IPS-18a (cell line): ENCODE measurements around the gene SLC35E4.
"Not testable (repeated sequence)": the region's sequence is repeated elsewhere in the genome, so short reads cannot be mapped to it uniquely, and the experiment has no call there.

Source experiments
- H3K27ac ChIP-seq: one replicate; pipeline ENCODE4 v1.5.1; 2013; ENCODE audit warnings: low read length
- H3K27me3 ChIP-seq: one replicate; pipeline ENCODE4 v1.6.1; 2013; ENCODE audit warnings: mild to moderate bottlenecking, low read length; ENCODE audit not compliant: control insufficient read depth, insufficient read depth
- H3K36me3 ChIP-seq: one replicate; pipeline ENCODE4 v1.6.1; 2013; ENCODE audit warnings: low read depth, low read length; ENCODE audit not compliant: control insufficient read depth
- H3K4me1 ChIP-seq: one replicate; pipeline ENCODE4 v1.6.1; 2013; ENCODE audit warnings: low read depth, low read length; ENCODE audit not compliant: control insufficient read depth
- H3K4me3 ChIP-seq: one replicate; pipeline ENCODE4 v1.5.1; 2013; ENCODE audit warnings: low read length
- H3K9ac ChIP-seq: one replicate; pipeline ENCODE4 v1.6.1; 2013; ENCODE audit warnings: mild to moderate bottlenecking, low read length, moderate library complexity
- H3K9me3 ChIP-seq: one replicate; pipeline ENCODE4 v1.6.1; 2013; ENCODE audit warnings: low read depth, low read length; ENCODE audit not compliant: control insufficient read depth

The SLC35E4 gene

GRCh38 chr22:30679895-30680690 lies 44.5 kb downstream of the SLC35E4 start:
- H3K9ac ChIP-seq, H3K4me3 ChIP-seq, H3K27me3 ChIP-seq, H3K9me3 ChIP-seq, H3K36me3 ChIP-seq, H3K27ac ChIP-seq: not testable (repeated sequence)
- peaks cover 13% of the 10 kb centered on the region for H3K4me1 ChIP-seq

- H3K9me3 ChIP-seq, result no peaks in the 10 kb centered on the region
- H3K27ac ChIP-seq, result no peak overlapping the region
- no peaks in the 10 kb centered on the region for H3K27me3 ChIP-seq
- no peak overlapping the region for H3K9ac ChIP-seq
- peaks cover 13% of the 10 kb centered on the region for H3K4me1 ChIP-seq
- no peak overlapping the region for H3K4me3 ChIP-seq
- no peaks in the 10 kb centered on the region for H3K36me3 ChIP-seq
These were observed 45.6 kb downstream of the SLC35E4 start for GRCh38 chr22:30680991-30681770.

GRCh38 chr22:30681831-30682230 lies 46.2 kb downstream of the SLC35E4 start:
- no peaks in the 10 kb centered on the region for H3K9me3 ChIP-seq
- no peaks in the 10 kb centered on the region for H3K27me3 ChIP-seq
- peaks cover 13% of the 10 kb centered on the region for H3K4me1 ChIP-seq
- no peaks in the 10 kb centered on the region for H3K36me3 ChIP-seq
- no peak overlapping the region for H3K4me3 ChIP-seq
- H3K27ac ChIP-seq, result no peak overlapping the region
- H3K9ac ChIP-seq, result no peak overlapping the region

- peaks cover 7% of the 10 kb centered on the region for H3K4me1 ChIP-seq
- H3K36me3 ChIP-seq, result no peaks in the 10 kb centered on the region
- H3K9me3 ChIP-seq, result no peaks in the 10 kb centered on the region
- no peaks in the 10 kb centered on the region for H3K27me3 ChIP-seq
- no peak overlapping the region for H3K9ac ChIP-seq
- H3K27ac ChIP-seq, result no peak overlapping the region
- no peak overlapping the region for H3K4me3 ChIP-seq
These were observed 49.6 kb downstream of the SLC35E4 start for GRCh38 chr22:30685178-30685577.

GRCh38 chr22:30687358-30687757 lies 51.8 kb downstream of the SLC35E4 start:
- no peak overlapping the region for H3K4me3 ChIP-seq
- H3K9me3 ChIP-seq, result no peaks in the 10 kb centered on the region
- H3K4me1 ChIP-seq, result no peaks in the 10 kb centered on the region
- H3K27me3 ChIP-seq, result no peaks in the 10 kb centered on the region
- no peak overlapping the region for H3K27ac ChIP-seq
- H3K9ac ChIP-seq, result no peak overlapping the region
- H3K36me3 ChIP-seq, result no peaks in the 10 kb centered on the region

- no peak overlapping the region for H3K4me3 ChIP-seq
- H3K9me3 ChIP-seq, result no peaks in the 10 kb centered on the region
- H3K9ac ChIP-seq, result no peak overlapping the region
- no peak overlapping the region for H3K27ac ChIP-seq
- no peaks in the 10 kb centered on the region for H3K4me1 ChIP-seq
- peaks cover 6% of the 10 kb centered on the region for H3K27me3 ChIP-seq
- H3K36me3 ChIP-seq, result no peaks in the 10 kb centered on the region
These were observed 54.0 kb downstream of the SLC35E4 start for GRCh38 chr22:30689622-30690021.

- Histone ChIP-seq H3K36me3 (no peaks in the 10 kb centered on the region), H3K9me3 (no peaks in the 10 kb centered on the region), H3K4me1 (no peaks in the 10 kb centered on the region), H3K27ac (no peak overlapping the region), H3K27me3 (peaks cover 21% of the 10 kb centered on the region), H3K4me3 (no peak overlapping the region), H3K9ac (no peak overlapping the region)
These were observed 55.6 kb downstream of the SLC35E4 start for GRCh38 chr22:30691204-30691603.

- peaks cover 29% of the 10 kb centered on the region for H3K27me3 ChIP-seq
- H3K9me3 ChIP-seq, result no peaks in the 10 kb centered on the region
- peak overlapping the region; percentile 66 for H3K9ac ChIP-seq
- no peaks in the 10 kb centered on the region for H3K36me3 ChIP-seq
- H3K4me1 ChIP-seq, result no peaks in the 10 kb centered on the region
- peak overlapping the region; percentile 78 for H3K4me3 ChIP-seq
- H3K27ac ChIP-seq, result peak overlapping the region; percentile 24
These were observed 58.6 kb downstream of the SLC35E4 start for GRCh38 chr22:30694171-30694639.

GRCh38 chr22:30694640-30695350 lies 59.2 kb downstream of the SLC35E4 start, which contains the start of gene OSBP2:
Gene OSBP2 (plus strand): TSS chr22:30694874. CDS start chr22:30694910, 36 bp downstream.
- H3K9me3 ChIP-seq, result no peaks in the 10 kb centered on the region
- no peaks in the 10 kb centered on the region for H3K4me1 ChIP-seq
- H3K36me3 ChIP-seq, result no peaks in the 10 kb centered on the region
- H3K27ac ChIP-seq, result peak within 1 kb of the TSS; percentile 24
- H3K27me3 ChIP-seq, result peaks cover 29% of the 10 kb centered on the region
- peak within 1 kb of the TSS; percentile 66 for H3K9ac ChIP-seq
- H3K4me3 ChIP-seq, result peak within 1 kb of the TSS; percentile 78

GRCh38 chr22:30695351-30695851 lies 59.8 kb downstream of the SLC35E4 start:
- H3K27me3 ChIP-seq, result peaks cover 29% of the 10 kb centered on the region
- no peaks in the 10 kb centered on the region for H3K36me3 ChIP-seq
- peak overlapping the region; percentile 76 for H3K4me3 ChIP-seq
- no peak overlapping the region for H3K27ac ChIP-seq
- no peaks in the 10 kb centered on the region for H3K9me3 ChIP-seq
- H3K9ac ChIP-seq, result peak overlapping the region; percentile 32
- H3K4me1 ChIP-seq, result no peaks in the 10 kb centered on the region
